HG03045 (cell line): ENCODE measurements around the gene NUMB.

Source experiments
- ATAC-seq: cut with Tn5 transposase; IDR thresholded peaks from one replicate; pipeline ENCODE4 v1.9.1; 2021; ENCODE audit warnings: mild to moderate bottlenecking, moderate library complexity; ENCODE audit not compliant: unreplicated experiment

The NUMB gene

DNA sequence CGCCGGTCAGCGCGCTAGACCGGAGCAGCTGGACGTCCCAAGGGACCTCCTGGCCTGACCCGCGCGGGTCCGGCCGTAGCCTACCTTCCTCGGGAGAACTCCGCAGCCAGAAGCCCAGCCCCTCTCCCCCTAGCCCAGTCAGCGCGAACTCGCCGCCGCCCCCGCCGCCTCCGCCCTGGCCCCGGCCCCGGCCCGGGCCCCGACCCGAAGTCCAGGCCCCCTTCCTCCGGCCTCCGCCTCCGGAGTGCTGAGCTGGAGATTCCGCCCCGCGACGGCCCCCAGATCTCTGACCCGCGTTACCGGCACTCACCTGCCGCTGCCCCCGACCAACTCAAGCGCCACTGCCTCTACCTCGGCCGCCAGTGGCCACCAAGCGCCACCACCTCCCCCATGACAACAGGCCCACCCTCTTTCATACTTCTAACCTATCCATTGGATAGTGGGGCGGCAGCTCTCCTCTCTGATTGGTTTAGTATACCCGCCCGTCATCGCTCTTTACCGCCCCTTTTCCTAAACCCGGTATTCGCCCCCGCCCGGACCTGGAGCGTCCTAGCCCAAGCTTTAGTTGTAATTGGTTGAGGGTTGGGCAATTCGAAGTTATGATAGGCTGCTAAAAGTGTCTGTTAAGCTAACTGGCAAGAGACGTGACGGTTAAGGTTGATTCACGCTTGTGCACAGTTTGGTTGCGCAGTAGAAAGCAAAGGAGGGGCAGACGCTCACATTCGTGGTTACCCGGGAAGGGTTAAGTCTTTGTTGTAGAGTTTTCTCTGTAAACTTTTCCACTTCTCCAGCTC lies at the start of gene NUMB:
Gene NUMB, minus strand, starts transcription at position 364 of the 794 bp plus-strand sequence. CDS start 102,795 bp downstream, outside the sequence.
- peak; percentile 97 for ATAC-seq

DNA sequence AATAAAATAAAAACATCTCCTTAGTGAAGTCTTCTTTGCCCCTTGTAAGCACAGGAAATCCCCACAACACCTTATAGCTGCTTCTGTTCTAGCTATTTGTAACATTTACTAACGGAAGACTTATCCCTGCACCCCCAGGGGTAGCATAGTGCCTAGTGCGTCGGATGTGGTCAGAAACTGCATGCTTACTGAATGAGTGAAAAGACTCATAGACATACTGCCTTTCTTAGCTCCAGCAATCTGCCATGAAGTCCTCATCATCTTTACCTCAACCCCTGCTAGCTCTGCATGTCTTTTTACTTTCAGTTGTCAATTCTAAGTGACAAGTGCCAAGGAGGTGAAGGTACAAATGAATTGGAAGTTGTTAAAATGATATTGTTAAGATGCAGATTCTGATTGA lies 45.3 kb upstream of the NUMB start:
- no peak for ATAC-seq

DNA sequence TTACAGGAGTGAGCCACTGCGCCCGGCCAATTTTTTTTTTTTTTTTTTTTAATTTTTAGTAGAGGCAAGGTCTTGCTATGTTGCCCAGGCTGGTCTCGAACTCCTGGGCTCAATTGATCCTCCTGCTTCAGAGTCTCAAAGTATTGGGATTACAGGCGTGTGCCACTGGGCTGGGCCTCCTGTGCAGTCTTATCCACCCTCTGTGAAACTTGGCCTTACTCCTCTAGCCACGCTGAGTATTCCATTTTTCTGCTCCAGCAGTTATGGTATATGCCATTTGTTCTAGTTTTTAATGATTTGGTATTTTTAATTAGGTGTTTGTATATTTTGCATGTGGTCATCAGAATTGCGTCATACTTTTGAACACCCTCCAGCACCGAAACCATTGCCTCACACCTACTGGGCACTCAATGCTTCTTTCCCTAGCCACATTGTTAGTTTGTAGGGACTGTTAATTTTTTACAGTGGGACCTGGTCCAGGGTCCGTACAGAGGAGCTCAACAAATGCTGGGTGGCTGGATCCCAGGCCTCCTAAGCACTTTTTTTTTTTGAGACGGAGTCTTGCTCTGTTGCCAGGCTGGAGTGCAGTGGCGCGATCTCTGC lies 43.8 kb upstream of the NUMB start:
- no peak for ATAC-seq

DNA sequence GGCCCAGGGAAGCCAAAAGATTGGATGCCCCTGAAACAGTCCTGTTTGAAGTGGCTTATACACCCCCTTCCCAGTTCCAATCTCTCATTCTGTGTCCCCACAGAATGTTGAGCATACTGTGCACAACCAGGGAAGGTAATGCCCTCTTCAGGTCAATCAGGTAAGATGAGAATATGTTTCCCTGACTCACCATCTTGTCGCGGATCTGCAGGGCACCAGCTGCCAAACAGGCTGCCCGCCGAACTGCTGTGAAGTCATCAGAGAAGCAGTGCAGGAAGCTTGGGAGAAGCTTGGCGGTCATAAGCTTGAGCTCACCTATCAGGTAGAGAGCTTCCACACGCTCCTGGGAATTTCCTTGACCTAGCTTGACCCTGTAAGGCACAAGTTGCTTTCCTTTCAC lies 42.0 kb upstream of the NUMB start:
- ATAC-seq, result no peak

DNA sequence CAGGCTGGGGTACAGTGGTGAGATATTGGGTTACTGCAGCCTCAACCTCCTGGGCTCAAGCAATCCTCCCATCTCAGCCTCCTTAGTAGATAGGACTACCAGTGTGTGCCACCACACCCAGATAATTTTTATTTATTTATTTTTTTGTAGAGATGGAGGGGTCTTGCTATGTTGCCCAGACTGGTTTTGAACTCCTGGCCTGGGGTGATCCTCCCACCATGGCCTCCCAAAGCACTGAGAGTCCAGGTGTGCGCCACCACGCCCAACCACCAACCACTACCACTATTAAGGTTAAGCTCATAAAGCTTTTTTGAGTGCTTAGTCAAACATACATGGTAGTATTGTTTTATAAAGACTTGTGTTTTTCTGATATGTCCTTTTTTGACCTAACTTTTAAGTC lies 36.2 kb upstream of the NUMB start:
- ATAC-seq, result no peak

DNA sequence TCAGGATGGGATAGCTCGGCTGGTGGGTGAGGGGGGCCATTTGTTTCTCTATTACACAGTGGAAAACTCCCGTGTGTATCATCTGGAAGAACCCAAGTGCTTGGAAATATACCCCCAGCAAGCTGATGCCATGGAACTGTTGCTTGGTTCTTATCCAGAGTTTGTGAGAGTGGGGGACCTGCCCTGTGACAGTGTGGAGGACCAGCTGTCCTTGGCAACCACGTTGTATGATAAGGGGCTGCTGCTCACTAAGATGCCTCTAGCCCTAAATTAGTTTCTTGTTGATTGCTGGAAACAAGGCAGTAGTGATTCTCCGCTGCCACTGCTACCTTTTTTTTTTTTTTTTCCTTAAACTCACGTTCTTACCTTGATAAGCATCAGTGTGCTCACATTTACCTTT lies 34.3 kb upstream of the NUMB start:
- ATAC-seq, result no peak

DNA sequence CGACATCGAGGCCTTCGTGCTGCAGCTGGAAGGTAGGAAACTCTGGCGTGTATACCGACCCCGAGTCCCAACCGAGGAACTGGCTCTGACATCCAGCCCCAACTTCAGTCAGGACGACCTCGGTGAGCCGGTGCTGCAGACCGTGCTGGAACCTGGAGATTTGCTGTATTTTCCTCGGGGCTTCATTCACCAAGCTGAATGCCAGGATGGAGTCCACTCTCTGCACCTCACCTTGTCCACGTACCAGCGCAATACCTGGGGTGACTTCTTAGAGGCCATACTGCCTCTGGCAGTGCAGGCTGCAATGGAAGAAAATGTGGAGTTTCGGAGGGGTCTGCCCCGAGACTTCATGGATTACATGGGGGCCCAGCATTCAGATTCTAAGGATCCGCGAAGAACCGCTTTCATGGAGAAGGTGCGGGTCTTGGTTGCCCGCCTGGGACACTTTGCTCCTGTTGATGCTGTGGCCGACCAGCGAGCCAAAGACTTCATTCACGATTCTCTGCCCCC lies 33.8 kb upstream of the NUMB start:
- ATAC-seq, result no peak

DNA sequence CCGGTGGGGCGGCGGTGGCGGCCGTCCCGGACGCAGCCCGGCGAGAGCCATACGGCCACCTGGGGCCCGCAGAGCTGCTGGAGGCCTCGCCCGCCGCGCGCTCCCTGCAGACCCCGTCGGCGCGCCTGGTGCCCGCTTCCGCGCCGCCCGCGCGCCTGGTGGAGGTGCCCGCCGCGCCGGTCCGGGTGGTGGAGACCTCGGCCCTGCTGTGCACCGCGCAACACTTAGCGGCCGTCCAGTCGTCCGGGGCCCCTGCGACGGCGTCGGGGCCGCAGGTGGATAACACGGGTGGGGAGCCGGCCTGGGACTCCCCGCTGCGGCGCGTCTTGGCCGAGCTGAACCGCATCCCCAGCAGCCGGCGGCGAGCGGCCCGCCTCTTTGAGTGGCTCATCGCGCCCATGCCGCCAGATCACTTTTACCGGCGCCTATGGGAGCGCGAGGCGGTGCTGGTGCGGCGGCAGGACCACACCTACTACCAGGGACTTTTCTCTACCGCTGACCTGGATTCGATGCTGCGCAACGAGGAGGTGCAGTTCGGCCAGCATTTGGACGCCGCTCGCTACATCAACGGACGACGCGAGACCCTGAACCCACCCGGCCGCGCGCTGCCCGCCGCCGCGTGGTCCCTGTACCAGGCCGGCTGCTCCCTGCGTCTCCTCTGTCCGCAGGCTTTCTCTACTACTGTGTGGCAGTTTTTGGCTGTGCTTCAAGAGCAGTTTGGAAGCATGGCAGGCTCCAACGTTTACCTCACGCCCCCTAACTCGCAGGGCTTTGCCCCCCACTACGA lies 33.1 kb upstream of the NUMB start:
- ATAC-seq, result peak; percentile 49

DNA sequence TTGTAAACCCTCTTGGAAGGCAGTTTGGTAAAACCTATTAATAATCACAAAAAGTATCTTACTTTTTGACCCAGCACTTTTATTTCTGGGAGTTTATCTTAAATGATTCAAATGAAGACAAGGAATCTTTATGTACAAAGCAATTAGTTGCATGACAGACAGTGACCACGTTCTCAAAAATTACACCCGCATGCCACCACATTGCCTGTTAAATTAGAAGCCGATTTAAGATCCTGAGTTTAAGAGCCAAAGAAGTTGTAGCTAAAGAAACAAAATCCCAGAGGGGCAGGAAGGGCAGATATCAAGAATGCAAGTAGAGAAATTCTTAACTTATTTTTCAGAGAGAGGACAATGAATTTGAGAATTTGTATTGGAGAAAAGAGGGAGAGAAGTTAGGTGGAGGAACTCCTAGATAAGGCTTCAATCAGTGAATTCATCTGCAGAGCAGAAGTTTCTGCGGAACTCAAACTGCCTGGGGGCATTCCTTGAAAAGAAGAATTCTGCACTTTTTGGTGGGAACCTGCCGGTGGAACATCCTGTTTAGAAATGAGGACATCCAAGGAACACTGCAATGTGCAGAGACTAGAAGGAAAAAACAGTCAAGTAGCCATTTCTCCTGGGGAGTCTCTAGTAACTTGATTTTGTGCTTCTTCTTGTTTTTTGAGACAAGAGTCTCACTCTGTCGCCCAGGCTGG lies 31.3 kb upstream of the NUMB start:
- no peak for ATAC-seq

DNA sequence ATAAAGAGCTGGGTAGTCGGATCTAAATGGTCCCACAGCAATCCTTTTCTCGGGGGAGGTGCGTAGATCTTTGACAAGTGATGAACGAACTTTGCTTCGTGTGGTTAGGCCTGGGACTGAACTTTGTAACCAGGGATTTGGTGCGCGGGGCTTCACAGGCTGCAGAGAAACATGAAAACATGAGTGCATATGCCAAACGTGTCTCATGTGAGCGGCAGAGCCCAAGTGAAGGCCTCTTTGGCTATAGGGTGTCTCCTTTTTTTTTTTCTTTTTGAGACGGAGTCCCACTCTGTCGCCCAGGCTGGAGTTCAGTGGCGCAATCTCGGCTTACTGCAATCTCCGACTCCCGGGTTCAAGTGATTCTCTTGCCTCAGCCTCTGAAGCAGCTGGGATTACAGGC lies 20.3 kb upstream of the NUMB start:
- ATAC-seq, result no peak

DNA sequence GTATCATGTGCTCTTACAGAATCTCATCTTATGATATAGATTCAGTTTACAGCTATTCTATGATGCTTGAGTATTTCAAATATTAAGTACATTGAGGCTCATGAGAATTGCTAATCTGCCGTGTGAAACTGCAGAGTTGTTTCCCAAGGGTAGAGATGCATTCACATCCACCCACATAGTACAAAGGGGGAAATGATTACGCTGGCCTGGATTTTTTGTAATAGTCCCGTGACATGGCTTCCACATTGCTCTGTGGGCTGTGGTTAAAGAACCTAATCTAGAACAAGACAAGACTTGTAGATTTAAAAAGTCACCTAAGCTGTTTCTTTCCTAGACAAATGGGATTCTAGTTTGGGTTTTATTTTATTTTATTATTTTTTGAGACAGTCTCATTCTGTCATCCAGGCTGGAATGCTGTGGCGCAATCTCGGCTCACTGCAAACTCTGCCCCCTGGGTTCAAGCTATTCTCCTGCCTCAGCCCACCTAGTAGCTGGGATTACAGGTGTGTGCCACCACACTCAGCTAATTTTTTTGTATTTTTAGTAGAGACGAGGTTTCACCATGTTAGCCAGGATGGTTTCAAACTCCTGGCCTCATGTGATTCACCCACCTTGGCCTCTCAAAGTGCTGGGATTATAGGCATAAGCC lies 19.4 kb upstream of the NUMB start:
- peak; percentile 71 for ATAC-seq

DNA sequence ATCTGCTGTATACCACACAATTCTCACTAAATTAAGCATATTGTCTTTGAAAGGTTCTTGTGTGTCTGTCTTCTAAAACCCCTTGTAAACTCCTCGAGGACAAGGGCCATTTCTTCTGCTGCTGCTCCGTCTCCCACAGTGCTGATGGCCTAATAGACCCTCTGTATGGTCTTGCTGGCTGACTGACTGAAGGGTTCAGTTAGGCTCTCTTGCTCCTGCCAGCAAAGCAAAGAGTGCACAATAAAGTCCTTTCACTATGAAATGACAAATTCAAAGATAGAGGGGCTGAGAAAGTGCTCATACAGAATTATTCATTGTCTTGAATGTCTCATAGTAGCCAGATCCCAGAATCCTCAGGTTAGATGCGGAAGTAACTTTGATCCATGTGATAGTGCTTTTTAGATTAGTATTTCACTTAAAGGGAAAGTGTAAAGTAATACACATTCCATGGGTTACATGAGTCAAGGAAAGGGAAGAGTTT lies 18.1 kb upstream of the NUMB start:
- ATAC-seq, result no peak

DNA sequence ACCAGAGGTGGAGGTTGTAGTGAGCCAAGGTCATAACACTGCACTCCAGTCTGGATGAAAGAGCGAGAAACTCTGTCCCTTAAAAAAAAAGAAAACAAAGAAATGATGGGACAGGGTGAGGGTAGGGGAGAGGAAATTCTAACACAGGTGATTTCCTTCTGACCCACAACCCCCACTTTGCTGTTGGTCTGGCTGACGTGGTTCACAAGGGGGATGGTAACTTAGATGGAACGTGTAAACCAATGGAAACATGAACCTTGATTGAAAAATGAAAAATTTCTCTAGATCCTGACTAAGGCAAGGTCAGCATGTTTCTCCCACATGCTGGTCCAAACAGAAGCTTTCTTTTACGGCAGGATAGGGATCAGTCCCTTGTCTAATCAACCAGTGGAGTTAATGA lies 16.6 kb upstream of the NUMB start:
- no peak for ATAC-seq

DNA sequence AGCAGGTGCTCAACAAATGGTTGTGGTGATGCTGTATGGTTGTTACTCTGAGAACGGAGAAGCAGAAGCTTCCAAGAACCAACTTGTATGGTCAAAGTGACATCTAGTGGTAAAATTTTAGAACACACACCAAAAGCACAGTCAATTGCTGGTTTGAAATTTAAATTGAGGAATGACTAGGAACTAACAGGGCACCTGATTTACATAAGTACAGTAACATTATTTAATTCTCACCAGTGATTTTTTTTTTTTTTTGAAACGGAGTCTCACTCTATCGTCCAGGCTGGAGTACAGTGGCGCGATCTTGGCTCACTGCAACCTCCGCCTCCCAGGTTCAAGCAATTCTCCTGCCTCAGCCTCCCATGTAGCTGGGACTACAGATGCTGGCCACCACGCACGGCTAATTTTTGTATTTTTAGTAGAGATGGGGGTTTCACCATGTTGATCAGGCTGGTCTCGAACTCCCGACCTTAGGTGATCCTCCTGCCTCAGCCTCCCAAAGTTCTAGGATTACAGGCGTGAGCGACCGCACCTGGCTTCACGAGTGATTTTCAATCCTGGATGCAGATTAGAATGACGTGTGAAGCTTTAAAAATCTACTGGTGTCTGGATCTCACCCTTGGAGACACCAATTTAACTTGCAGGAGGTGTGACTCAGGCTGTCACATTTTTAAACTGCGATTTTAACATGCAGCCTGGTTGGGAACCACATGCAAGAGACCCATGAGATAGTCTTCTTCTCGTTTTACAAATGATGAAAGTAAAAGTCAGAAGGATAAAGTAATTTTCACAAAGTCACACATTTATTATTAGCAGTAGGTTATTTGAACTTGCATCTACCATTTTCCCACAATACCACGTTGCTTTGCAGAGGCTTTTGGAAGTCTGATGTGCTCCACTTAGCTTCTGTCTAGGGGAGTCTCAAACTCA lies 14.1 kb upstream of the NUMB start:
- ATAC-seq, result no peak

DNA sequence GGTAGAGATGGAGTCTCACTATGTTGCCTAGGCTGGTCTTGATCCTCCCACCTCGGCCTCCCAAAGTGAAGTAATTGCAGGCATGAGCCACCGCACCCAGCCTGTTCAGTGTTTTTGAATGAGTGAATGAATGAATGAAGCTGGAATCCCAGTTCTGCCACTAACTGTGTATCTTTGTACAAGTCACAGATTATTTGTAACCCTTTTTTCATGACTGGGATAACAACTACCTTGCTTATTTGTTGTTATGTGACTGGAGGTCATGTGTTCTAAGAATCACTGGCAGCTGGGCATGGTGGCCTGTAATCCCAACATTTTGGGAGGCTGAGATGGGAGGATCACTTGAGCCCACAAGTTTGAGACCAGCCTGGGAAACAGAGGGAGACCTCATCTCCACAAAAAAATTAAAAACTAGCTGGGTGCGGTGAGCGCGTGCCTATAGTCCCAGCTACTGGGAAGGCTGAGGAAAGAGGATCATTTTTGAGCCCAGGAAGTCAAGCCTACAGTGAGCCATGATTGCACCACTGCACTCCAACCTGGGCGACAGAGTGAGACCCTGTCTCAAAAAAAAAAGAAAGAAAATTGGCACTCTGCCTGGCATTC lies 13.3 kb upstream of the NUMB start:
- ATAC-seq, result no peak

DNA sequence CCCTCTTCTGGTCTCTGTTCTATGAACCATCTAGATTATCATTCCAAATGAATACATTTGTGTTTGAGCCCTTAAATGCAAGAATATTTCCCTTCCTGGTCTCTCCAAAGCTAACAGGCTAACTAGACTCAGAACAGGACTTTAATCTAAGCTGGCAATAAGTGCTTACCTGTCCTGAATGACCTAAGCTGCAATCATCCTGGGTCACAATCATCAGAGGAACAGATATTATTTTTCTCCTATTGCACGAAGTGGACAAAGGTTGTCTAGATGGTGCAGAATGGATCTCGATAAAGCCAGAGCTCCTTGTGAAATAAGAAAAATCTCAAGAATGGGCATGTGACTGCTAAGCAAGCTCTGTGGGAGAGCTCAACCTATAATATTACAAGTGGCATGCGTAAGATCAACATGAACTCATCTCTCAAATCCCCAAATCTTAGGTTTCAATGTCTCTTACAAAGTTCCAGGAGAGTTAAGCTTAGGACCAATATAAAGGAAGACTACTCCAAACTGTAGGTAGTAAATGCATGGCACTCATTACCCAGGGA lies 10.6 kb upstream of the NUMB start:
- no peak for ATAC-seq

DNA sequence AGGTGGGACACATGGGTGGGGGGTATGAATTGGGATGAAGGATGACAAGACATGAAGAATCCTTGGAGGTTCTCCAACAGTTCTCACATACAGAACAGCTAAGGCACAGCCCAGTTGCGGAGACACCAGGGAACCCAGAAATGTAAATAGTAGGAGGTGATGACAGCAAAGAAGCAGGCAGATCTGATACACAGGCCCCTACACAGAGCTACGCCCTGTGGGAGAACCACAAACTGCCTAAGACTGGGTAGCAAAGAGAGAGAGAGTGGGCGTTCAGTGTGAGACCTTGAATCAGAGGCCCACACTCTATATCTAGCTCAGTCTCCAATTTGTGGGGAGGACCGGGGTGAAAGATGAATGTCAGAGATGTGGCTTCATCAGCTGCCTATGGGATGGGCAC lies 9.5 kb upstream of the NUMB start:
- ATAC-seq, result no peak

DNA sequence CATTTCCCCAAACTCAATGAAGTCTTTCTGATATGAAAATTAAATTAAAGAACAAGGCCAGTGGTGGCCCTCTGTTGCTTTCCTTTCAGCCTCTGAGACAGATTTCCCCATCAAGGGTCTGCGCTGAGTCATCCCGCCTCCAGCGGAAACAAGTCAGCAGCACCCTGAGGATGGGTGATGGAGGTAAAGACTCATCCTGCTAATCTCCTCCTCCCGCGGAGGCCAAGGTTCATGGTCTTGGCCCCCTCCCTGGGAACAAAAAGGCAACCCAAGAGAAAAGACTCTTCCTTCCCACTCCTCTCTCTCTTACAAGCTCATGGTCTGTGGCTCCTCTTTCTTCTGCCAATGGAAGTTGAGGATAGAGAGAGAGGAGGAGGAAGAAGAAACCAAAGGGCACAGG lies 9.0 kb upstream of the NUMB start:
- no peak for ATAC-seq

DNA sequence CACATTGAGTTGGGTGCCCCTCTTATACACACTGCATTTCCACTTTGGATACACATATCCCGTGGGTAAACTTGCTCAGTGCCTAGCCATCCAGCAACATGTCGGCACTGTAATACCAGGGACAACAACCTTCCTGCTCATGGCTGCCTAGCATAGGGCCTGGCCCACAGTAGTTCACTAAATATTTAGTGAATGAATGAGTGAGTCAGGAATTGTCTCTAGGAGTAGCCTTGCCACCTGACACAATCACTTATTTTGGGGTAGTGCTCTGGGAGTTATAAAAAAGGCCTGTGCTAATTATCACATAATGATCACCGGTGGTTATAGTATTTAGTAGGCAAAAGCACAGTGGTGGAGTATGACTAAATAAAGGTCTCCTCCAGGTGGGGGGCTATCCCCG lies 8.5 kb upstream of the NUMB start:
- ATAC-seq, result no peak
